ENCODE results near the gene SPATS1.

- no peak for TF ChIP-seq SP1 (CRISPR knock-in tag; conservative IDR thresholded peaks at IDR 0.05)
- no peak for TF ChIP-seq MAX (CRISPR knock-in tag; IDR thresholded peaks at IDR 0.05)
- TF ChIP-seq FOXJ3 (CRISPR knock-in tag; IDR thresholded peaks at IDR 0.05; ENCODE audit: borderline replicate concordance) = no peak
- TF ChIP-seq IRF1 (CRISPR knock-in tag; IDR thresholded peaks at IDR 0.05) = no peak
Measured at GRCh38 chr6:44373787-44374186, 31.3 kb downstream of the SPATS1 start.
